ENCODE data around the gene C11orf65.

DNA sequence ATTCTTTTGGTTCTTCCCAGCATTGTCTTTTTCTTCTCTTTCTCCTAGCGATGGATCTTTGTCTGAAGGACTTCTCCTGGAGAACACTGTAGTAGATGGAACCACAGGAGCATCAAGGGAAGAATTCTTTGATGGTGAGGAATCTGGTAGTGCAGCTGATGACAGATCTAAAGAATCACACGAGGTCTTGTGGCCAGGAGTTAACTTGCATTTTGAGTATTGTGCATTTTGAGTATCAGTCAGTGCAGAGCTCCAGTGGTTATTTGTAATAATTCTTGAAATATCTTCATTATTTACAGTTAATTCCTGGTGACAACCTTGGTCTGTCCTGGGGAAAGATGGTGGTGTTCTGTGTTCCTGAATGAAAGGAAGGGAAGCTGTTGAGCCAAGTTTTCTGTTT is 45.4 kb upstream of the C11orf65 start:
- TF ChIP-seq CTCF (IDR thresholded peaks at IDR 0.05) (no peak), POLR2AphosphoS5 (IDR thresholded peaks at IDR 0.05) (no peak), POLR2A (IDR thresholded peaks at IDR 0.05) (no peak)

Data from prostate gland (tissue), 2 donors.